Measurements from ENCODE around the gene ABCC4. TPM values are rescaled to one million over a fixed set of nuclear protein-coding genes. Genes with fewer than 3 reads are reported as not detected.

Gene ABCC4
- total and polyA plus RNA-seq, 2 of the 13 experiments (the other 11 are each of a cell fraction or from before 2014, with no cell fraction given), result 4.2 to 11.3 TPM

GRCh38 chr13:95226932-95227695 lies 74.1 kb downstream of the ABCC4 start:
- H3K4me2 ChIP-seq (ENCODE audit: low read depth, low read length), result no peak overlapping the region
- H3K9me3 ChIP-seq (ENCODE audit: low read length), result no peaks in the 10 kb centered on the region
- no peak overlapping the region for H2AFZ ChIP-seq (ENCODE audit: low read length)
- BruUV-seq (replicated peaks), result no TSS peak
- in situ Hi-C loops (cut with HindIII; ENCODE audit: extremely low pct_ligation_motif_present, low pct_unique_long_range_greater_than_20kb), result no loop called here
- H3K36me3 ChIP-seq (replicated peaks in 1 of 2; ENCODE audit: control insufficient read depth in 1 of 2, insufficient read depth in 2 of 2, low read length in 2 of 2), result no peaks in the 10 kb centered on the region; a peak in 1 of 5 replicates
- ChIA-PET CTCF (ENCODE audit: low intra/inter-chr PET ratio, low total read pairs) (no interaction called here), POLR2A (no interaction called here)
- no peak for TF ChIP-seq PATZ1 (CRISPR knock-in tag; IDR thresholded peaks at IDR 0.05)
- H3K4me3 ChIP-seq (replicated peaks in 1 of 3; ENCODE audit: insufficient read depth in 1 of 3, low read depth in 2 of 3, low read length in 3 of 3), result no peak overlapping the region
- H3K4me1 ChIP-seq (ENCODE audit: insufficient read depth, low read length), result no peaks in the 10 kb centered on the region
- no peaks in the 10 kb centered on the region; a peak in 1 of 5 replicates for H3K27me3 ChIP-seq (ENCODE audit: control insufficient read depth in 1 of 2, insufficient read depth in 2 of 2, low read length in 2 of 2)
- FAIRE-seq (no peak), ATAC-seq (no peak), DNase-seq (ENCODE audit: low spot score) (no peak)
- no peaks in the 10 kb centered on the region for H4K20me1 ChIP-seq (ENCODE audit: insufficient read depth, low read length)
- no peak overlapping the region for H3K27ac ChIP-seq (ENCODE audit: extremely low read length, insufficient read depth, low read length)
- intact Hi-C loops (cut with micrococcal nuclease; ENCODE audit: unreplicated experiment), result no loop called here
- H3K9ac ChIP-seq (ENCODE audit: insufficient read depth, low read depth, low read length), result no peak overlapping the region
- WGBS (ENCODE audit: low lambda C conversion rate), result 80% methylated on average over 4 of the region's 4 CpGs
- no peaks in the 10 kb centered on the region for H3K79me2 ChIP-seq (ENCODE audit: insufficient read depth, low read length)

- Histone ChIP-seq H3K27ac (ENCODE audit: extremely low read length, insufficient read depth, low read length) (no peak overlapping the region), H3K79me2 (ENCODE audit: insufficient read depth, low read length) (no peaks in the 10 kb centered on the region), H3K4me1 (ENCODE audit: insufficient read depth, low read length) (no peaks in the 10 kb centered on the region), H3K4me3 (replicated peaks in 1 of 3; ENCODE audit: insufficient read depth in 1 of 3, low read depth in 2 of 3, low read length in 3 of 3) (no peak overlapping the region), H3K27me3 (ENCODE audit: control insufficient read depth in 1 of 2, insufficient read depth in 2 of 2, low read length in 2 of 2) (no peaks in the 10 kb centered on the region; a peak in 1 of 5 replicates), H2AFZ (ENCODE audit: low read length) (no peak overlapping the region), H3K9ac (ENCODE audit: insufficient read depth, low read depth, low read length) (no peak overlapping the region), H3K9me3 (ENCODE audit: low read length) (no peaks in the 10 kb centered on the region), H4K20me1 (ENCODE audit: insufficient read depth, low read length) (no peaks in the 10 kb centered on the region), H3K36me3 (replicated peaks in 1 of 2; ENCODE audit: control insufficient read depth in 1 of 2, insufficient read depth in 2 of 2, low read length in 2 of 2) (no peaks in the 10 kb centered on the region; a peak in 1 of 5 replicates), H3K4me2 (ENCODE audit: low read depth, low read length) (no peak overlapping the region)
- ATAC-seq, result peak; percentile 54; the same call in 2 of the 3 replicates
- POLR2A ChIA-PET, result no interaction called here
- in situ Hi-C loops (cut with HindIII; ENCODE audit: extremely low pct_ligation_motif_present, low pct_unique_long_range_greater_than_20kb) (no loop called here), intact Hi-C loops (cut with micrococcal nuclease; ENCODE audit: unreplicated experiment) (no loop called here)
- no peak for FAIRE-seq
- TF ChIP-seq CTCF (CRISPR knock-in tag; IDR thresholded peaks at IDR 0.05) (peak; percentile 20; the same call in 1 of the 2 replicates), KDM2A (CRISPR knock-in tag; IDR thresholded peaks at IDR 0.05; ENCODE audit: borderline replicate concordance, low read depth) (no peak)
- WGBS (ENCODE audit: low lambda C conversion rate), result 92% methylated on average over 5 of the region's 5 CpGs
- no TSS peak for BruUV-seq (replicated peaks)
- CTCF ChIA-PET (ENCODE audit: low intra/inter-chr PET ratio, low total read pairs), result no interaction called here
- DNase-seq (ENCODE audit: low spot score), result no peak
Observed at GRCh38 chr13:95226476-95226875, 74.8 kb downstream of the ABCC4 start.

Data from HepG2 (cell line).